Islet of Langerhans (tissue), 1 donor: ENCODE measurements around the gene DHCR7.

ENCODE experiments used
- FAIRE-seq: peaks from one replicate; lab custom pipeline; 2011; peaks lifted over from hg19 to GRCh38; lab: Jason Lieb, UNC

DHCR7 gene

DNA sequence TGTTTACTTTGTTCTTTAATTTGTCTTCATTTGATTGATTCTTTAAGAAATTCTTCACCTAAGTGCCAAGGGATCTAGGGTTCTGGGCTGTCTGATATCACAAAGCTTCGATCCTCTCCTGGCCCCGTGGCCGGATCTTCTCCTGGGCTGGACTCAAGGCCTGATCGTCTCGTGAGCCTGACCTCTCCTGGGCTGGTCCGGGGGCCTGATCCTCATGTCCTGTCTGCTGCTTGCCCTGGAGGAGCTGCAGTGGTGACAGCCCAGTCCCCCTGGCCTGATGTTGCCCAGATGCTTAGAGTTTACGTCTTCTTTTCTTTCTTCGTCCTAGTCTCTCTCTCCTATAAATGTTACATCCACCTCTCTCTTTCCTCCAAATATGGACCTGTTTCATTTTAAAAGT lies 8.1 kb upstream of the DHCR7 start:
- FAIRE-seq: no peak

GRCh38 chr11:71454470-71455113 lies 6.4 kb upstream of the DHCR7 start:
- FAIRE-seq: no peak

DNA sequence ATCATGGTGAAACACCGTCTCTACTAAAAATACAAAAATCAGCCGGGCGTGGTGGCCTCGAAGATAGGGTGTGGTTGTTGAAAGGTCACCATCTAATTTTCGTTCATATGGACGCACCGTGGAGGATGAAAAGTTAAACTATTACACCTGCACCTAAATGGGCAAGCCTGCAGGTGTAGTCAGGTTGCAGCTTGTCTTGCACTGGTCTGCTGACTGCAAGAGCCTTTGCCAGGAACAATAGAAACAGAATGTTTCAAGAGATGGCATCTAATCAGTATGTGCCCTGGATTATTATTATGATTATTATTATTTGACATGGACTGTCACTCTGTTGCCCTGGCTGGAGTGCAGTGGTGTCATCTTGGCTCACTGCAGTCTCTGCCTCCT lies 5.7 kb upstream of the DHCR7 start:
- FAIRE-seq: no peak

DNA sequence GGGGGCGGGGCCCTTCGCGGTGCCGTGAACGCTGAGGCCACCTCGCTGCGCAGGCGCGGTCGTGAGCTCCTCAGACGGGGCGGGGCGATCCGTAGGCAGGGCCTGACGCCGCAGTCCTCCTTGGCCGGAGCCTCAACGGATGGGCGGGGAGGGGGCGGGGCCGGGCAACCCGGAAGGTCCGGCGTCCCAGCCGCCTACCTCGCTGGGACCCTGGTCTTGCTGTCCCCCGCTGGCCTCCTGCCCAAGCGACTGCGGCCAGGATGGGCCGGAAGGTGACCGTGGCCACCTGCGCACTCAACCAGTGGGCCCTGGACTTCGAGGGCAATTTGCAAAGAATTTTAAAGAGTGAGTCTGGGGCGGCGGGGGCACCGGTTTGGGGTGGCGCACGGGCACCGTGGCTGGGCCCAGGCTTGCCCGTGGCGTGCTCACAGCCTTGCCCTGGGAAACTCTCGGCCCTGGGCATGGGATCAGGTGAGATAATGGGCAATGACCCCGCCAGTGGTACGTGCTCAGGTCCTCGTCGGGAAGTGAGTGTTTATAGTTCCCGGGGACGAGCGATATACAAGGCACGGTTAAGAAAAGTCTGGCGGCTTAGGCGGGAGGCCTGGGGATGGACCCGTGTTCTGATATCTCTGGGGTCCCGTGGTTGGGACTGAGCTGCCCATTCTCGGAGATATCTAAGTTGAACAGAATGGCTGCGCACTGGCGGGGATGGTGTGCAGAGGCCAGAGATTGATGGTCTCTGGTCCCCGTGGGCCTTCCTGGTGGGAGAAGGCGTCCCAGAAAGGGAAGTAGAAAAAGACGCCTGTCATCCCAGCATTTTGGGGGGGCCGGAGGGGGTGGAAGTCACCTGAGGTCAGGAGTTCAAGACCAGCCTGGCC lies 5.1 kb upstream of the DHCR7 start, which contains the start of gene NADSYN1:
Gene NADSYN1 (plus strand): TSS at position 167 of the 881 bp plus-strand sequence. CDS start 94 bp downstream, at position 261.
- FAIRE-seq: no peak

- FAIRE-seq: no peak
Observed at GRCh38 chr11:71452199-71453036, 4.2 kb upstream of the DHCR7 start.

GRCh38 chr11:71451596-71452198 lies 3.5 kb upstream of the DHCR7 start:
- no peak for FAIRE-seq

DNA sequence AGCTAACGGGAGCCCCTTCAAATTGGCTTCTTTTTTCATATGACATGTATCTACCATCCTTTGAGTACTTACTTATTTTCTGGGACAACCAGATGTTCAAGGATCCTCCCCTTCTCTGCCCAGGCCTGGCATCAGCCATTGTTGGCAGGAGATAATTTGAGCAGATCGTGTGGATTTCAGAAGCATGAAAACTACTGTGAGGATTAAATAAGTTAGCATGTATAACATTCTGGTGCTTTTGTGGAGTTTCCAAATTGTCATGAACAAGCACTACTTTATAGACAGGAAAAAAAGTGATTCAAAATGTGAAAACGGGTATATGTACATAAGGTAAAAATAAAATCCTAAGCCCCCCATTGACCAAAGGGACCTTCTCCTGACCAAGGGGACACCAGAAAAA lies 2.7 kb upstream of the DHCR7 start:
- FAIRE-seq: no peak

- FAIRE-seq: no peak
Observed at GRCh38 chr11:71450507-71450906, 2.3 kb upstream of the DHCR7 start.

DNA sequence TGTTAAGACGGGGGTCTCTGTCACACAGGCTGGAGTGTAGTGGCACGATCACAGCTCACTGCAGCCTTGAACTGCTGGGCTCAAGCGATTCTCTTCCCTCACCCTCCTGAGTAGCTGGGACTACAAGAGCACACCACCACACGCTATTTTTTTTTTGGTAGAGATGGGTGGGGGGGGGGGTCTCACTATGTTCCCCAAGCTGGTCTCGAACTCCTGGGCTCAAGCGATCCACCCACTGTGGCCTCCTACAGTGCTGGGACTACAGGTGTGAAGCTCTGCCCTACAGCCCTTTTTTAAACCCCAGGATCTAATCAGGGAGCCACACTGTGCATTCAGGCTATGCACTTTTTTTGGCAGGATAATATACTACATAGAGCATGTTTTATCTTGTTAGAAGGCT lies 1.4 kb upstream of the DHCR7 start:
- no peak for FAIRE-seq

DNA sequence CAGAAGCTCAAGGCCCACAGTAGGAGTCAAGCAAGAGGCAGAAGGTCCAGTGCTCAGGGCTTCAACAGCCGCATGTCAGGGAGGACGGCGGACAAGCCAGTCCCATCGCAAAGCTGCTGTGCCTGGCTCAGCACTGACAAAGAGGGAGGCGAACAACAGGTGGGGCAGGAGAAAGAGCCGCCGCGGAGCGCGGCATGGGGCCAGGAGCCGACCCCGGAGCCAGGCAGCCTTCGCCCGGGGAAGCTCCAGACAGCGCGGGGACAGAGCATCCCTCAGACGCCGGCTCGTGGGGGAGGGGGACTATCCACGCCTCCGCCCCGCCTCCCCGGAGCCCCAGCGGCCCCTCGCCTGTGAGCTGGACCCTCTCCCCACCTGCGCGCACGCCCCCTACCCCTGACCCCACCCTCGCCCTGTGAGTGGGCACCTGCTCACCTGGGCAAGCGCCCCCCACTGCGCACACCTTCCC lies 369 bp downstream of the DHCR7 start:
- no peak for FAIRE-seq

- no peak for FAIRE-seq
Observed at GRCh38 chr11:71446942-71447688, 1.1 kb downstream of the DHCR7 start.

- FAIRE-seq: no peak
Observed at GRCh38 chr11:71446150-71446549, 2.0 kb downstream of the DHCR7 start.

DNA sequence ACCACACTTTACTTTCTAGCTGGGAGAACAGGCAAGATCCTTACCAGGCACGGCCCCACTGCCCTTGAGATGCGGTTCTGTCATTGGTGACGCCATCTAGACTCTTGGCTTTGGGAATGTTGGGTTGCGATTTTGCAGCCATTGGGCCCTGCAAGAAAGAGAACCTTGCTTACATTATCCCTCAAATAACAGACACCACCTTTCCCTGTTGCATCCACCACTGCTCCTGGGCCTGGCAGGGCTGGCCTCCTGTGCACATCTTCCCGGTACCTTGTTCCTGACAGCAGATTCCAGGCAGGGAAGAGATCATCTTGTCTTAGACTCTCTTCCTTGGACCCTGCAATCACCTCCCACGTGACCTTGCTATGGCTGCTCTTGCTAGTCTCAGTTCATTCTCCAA lies 3.4 kb downstream of the DHCR7 start:
- FAIRE-seq: no peak

DNA sequence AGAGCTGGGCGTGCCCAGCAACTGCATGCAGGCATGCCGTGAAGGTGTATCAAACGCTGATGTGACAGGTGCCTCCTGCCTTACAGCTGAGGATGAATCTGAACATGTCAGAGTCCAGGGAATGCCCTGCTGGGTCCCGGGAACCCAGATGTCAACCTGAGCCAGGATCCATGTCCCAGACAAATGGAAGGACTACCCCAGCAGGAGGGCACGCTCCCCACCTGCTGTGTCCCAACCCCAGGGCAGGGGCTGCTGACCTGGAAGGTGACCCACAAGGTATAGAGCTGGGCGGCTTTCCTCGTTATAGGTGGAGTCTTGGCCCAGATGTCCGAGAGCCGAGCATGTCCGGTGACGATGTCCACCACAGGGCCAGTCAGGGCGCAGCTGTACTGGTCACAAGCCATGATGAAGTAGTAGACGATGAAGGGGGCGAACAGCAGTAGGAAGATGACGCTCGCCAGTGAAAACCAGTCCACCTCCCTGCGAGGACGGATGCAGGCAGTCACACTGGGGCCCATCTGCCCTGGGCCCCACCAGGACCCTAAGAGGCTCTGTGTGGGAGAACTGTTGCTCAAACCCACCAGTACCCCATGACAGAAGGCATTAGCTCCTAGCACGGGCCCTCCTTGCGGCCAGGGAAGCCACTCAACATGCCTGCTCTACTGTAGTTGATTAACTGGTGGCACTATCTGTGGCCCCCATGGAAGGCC lies 4.3 kb downstream of the DHCR7 start:
- no peak for FAIRE-seq

- no peak for FAIRE-seq
Observed at GRCh38 chr11:71442880-71443279, 5.3 kb downstream of the DHCR7 start.

DNA sequence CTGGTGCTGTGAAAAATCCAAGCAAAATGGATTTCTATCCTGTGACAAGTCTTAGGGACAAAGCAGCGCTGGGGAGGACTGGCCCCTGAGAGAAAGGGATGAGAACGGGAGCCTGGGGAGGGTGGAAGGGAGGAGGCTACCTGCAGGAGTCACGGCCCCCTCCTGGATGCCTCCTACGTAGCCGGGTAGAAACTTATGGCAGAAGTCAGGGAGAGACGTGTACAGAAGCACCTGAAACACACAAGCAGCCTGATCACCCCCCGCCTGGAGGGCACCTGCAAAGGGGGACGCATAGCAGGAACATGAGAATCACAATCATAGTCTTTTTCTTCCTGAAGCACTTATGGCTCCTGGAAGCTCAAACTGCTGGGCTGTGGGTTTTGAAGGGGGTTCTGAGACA lies 6.1 kb downstream of the DHCR7 start:
- FAIRE-seq: no peak

DNA sequence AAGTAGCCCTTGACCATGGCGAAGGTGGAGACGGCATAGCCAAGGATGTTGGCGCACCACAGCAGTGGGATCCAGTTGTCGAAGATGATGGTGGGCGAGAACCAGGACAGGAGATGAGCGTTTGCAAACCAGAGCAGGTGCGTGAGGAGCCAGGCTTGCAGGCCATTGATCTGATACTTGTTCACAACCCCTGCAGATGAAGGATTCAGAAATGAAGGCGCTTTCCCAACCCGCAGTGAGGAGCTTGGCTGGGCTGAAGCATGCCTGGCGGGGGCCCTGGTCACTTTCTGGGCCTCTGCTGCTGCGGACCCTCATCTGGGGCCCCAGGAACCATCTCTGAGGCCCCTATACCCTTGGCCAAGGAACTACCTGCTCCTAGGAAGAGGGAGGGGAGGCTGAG lies 6.9 kb downstream of the DHCR7 start:
- FAIRE-seq: no peak

DNA sequence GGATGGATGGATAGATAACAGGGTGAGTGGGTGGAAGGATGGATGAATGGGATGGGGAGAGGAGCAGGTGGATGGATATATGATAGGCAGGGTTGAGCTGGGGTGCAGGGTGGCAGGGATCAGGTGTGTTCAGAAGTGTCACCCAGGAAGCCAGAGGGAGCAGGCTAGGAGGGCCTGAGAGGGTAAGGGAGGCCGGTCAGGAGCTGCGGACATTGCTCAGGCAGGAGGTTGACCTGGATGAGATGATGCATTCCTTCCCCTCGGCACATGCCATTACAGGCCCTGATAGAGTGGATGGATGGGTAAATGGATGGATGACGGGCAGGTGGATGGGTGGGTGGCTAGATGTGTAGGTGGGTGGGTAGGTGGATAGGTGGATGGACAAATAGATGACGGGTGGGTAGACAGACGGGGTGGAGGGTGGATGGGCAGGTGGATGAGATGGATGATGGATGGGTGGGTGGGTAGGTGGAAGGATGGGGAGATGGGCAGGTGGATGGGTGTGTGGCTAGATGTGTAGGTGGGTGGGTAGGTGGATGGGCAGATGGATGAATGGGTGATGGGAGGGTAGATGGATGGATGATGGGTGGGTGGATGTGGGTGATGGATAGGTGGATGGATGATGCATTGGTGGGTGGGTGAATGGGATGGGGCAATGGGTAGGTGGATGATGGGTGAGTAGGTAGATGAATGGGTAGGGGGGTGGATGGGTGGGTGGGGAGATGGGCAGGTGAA lies 8.0 kb downstream of the DHCR7 start:
- FAIRE-seq: no peak

DNA sequence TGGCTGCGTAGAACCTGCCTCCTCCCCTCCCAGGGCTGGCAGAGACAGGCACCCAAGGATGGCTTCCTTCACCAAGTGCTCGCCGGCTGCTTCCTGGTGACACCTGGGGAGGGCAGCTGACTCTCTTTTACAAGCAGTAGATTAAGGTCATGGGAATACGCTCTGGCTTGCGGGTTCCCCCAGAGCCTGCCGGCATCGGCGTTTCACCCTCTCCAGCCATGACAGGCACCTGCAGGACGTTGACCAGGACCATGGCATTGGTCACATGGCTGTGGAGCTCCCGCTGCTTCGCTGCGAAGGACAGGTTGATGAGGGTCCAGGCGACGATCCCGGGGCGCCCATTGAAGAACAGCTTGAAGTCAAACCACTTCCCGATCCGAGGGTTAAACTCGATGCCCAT lies 9.5 kb downstream of the DHCR7 start:
- no peak for FAIRE-seq

DNA sequence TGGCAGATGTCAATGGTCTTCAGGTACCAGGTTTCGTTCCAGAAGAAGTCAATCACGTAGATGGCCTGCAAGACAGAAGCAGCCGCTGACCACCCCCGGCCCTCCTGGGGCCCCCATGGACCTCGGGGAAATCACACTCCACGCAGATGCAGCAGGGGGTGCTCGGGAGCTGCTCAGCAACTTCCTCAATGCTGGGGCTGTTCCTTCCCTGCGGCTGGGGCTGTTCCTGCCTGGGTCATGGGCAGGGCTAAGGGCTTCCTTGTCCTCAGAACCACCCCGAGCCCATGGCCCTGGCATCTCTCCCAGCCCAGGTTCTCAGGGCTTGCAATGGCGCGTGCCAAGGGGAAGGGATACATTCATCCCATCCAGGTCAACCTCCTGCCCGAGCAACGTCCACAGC lies 10.3 kb downstream of the DHCR7 start:
- FAIRE-seq: no peak
